Suprapubic skin (tissue), 3 donors: ENCODE results near the gene C15orf39.

ENCODE experiments used
- POLR2AphosphoS5 ChIP-seq, 3 donors: sonication (generic); formaldehyde crosslinking; IDR thresholded peaks; one replicate each; pipeline ENCODE4 v1.6.1; 2017; ENCODE audit warnings: antibody characterized with exemption in 3 of 3
- TF ChIP-seq, protein P1 (sequence below), 2 donors: fragments of 200-600 bp in 1 of 2; fragments of 450-650 bp in 1 of 2; sonication (generic) in 1 of 2; IDR thresholded peaks; one replicate each; pipeline ENCODE4 v1.5.1; 2016 to 2019; ENCODE audit warnings: antibody characterized with exemption in 2 of 2, mild to moderate bottlenecking in 1 of 2, moderate library complexity in 1 of 2

DNA sequence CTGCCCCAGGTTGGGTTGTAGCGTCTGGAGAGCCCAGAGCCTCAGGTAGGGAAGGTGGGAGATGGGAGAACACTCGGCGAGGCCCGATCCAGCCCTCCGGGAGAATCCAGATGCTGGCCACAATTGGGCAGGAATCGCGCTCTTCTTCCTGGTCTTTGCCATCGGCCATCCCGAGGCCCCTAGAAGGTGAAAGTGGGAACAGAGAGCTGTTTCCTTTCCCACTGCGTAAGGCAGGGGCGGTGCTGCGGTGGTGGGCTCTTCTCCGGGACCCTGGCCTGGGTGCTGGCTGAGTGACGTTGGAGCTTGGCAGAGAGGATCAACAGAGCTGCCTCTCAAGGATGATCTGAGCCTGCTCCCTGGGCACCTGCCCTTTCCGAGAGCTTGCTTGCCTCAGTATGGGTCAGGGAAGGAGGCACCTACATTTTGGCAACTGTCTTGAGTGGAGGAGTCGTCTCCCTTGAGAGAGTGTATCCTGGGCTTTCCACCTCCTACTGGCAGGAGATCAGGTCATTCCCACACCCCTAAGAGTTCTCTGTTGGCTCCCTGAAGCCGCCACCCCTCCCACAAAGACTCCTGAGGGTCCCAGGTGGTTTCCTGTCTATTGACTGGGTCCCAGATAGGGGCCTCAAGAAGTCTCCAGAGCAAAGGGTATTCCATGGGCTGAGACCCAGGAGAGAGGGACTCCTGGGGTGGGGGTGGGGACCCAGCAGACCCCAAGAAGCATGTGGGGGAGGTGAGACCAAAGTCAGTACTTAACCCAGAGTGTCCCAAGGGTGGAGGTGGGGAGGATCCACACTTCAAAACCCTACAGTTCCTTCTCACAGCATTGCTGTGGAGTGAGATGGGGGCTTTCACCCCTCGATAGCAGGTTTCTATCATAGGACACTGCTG, 1.6 kb downstream of the C15orf39 start:
- TF ChIP-seq, protein P1, sequence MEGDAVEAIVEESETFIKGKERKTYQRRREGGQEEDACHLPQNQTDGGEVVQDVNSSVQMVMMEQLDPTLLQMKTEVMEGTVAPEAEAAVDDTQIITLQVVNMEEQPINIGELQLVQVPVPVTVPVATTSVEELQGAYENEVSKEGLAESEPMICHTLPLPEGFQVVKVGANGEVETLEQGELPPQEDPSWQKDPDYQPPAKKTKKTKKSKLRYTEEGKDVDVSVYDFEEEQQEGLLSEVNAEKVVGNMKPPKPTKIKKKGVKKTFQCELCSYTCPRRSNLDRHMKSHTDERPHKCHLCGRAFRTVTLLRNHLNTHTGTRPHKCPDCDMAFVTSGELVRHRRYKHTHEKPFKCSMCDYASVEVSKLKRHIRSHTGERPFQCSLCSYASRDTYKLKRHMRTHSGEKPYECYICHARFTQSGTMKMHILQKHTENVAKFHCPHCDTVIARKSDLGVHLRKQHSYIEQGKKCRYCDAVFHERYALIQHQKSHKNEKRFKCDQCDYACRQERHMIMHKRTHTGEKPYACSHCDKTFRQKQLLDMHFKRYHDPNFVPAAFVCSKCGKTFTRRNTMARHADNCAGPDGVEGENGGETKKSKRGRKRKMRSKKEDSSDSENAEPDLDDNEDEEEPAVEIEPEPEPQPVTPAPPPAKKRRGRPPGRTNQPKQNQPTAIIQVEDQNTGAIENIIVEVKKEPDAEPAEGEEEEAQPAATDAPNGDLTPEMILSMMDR (IDR thresholded peaks at IDR 0.05), result no peak
- no peak for TF ChIP-seq POLR2AphosphoS5 (IDR thresholded peaks at IDR 0.05)
